HG02798 (cell line): ENCODE results near the gene GNAI3.

Source experiments
- ATAC-seq: cut with Tn5 transposase; IDR thresholded peaks from one replicate; pipeline ENCODE4 v1.9.1; 2021; ENCODE audit warnings: mild to moderate bottlenecking; ENCODE audit not compliant: unreplicated experiment, poor library complexity

Gene GNAI3

GRCh38 chr1:109621379-109622136, 73.1 kb downstream of the GNAI3 start:
- no peak for ATAC-seq

- no peak for ATAC-seq
These were observed 73.9 kb downstream of the GNAI3 start for GRCh38 chr1:109622137-109622892.

DNA sequence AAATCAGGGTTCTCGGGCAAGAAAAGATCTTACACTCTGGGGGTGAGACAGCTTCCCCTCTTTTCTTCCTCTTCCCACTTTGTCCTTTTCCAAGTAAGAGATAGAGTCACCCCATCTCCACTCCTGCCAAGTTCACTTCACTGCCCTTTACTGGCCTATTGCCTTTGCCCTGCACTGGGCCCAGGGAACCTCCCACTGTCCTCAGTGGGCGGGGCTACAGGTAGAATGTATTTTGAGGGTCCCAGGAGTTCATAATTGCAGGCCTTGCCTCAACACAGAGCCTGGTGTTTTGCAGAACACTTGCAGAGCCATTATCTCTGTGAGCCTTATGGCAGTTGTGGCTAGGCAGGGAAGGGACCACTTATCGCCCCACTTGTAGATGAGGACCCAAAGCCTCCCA, 74.5 kb downstream of the GNAI3 start:
- no peak for ATAC-seq

- no peak for ATAC-seq
These were observed 75.3 kb downstream of the GNAI3 start for GRCh38 chr1:109623601-109624161.

DNA sequence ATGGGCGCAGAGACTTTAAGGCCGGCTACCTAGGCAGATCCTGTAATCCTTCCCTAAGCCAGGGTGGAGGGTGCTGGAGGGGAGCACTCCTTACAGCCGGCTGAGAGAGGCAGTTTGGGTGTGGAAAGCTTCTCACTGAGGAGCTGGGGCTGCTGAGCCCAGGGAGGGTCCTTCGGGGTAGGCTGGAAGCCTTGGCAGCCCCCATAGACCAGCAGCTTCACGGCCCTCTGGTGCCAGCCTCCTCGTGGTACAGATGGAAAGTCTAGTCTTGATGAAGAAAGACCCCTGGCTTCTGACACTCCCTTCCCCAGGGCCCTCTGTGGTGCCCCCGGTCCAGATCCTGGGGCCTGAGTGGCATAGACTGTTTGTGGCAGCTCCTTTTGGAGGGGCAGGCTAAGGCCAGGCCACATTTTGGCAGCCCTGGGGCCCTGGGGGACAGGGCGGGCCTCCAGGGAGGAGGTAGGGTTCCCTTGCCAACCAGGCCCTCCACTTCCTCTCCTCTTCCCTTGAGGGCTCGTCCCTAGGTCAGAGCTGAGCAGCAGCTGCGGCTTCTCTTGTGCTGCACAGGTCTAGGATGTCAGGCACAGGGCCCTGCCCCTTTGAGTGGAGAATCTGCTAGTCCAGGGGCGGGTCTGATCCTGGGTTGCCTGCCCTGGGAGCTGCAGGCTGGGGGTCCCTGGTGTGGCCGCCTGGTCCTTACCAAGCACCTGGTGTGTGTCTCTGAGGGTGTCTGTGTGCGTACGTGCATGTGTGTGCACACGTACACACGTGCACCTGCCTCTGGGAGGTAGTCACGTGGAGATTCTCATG, 76.0 kb downstream of the GNAI3 start:
- no peak for ATAC-seq

DNA sequence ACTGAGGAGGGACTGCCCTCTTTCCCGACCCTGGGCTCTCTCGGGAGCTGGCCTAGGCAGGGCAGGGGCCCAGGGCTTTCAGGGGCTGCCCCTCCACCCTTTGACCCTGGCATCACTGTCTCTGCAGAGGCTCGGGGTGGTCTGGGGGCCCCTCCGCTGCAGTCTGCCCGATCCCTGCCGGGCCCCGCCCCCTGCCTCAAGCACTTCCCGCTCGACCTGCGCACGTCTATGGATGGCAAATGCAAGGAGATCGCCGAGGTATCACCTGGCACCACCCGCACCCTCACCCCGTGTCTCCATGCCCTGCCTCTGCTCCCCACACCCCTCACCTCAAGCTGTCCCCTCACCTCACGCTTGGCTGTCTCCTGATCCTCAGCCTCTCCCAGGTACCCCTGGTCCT, 76.8 kb downstream of the GNAI3 start:
- no peak for ATAC-seq

- ATAC-seq = no peak
These were observed 77.5 kb downstream of the GNAI3 start for GRCh38 chr1:109625601-109626560.

- no peak for ATAC-seq
These were observed 78.4 kb downstream of the GNAI3 start for GRCh38 chr1:109626682-109627408.

DNA sequence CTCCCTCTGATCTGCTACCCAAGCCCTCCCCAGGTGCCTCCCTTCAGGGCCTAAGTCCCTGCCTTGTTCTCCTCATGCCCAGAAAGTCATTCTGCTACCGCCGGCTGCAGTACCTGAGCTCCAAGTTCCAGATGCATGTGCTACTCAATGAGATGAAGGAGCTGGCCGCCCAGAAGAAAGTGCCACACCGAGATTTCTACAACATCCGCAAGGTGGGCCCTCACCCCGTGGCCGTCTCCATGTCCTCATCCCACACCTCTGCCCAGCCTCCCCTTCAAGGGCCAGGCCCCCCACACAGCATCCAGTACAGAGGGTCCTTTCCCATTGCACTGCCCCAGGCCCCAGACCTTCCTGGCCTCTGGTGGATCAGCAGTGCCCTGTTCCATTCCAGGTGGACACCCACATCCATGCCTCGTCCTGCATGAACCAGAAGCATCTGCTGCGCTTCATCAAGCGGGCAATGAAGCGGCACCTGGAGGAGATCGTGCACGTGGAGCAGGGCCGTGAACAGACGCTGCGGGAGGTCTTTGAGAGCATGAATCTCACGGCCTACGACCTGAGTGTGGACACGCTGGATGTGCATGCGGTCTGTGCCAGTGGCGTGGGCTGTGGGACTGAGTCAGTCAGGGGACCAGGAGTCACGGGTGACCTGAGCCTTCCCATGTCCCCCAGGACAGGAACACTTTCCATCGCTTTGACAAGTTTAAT, 79.4 kb downstream of the GNAI3 start:
- no peak for ATAC-seq

DNA sequence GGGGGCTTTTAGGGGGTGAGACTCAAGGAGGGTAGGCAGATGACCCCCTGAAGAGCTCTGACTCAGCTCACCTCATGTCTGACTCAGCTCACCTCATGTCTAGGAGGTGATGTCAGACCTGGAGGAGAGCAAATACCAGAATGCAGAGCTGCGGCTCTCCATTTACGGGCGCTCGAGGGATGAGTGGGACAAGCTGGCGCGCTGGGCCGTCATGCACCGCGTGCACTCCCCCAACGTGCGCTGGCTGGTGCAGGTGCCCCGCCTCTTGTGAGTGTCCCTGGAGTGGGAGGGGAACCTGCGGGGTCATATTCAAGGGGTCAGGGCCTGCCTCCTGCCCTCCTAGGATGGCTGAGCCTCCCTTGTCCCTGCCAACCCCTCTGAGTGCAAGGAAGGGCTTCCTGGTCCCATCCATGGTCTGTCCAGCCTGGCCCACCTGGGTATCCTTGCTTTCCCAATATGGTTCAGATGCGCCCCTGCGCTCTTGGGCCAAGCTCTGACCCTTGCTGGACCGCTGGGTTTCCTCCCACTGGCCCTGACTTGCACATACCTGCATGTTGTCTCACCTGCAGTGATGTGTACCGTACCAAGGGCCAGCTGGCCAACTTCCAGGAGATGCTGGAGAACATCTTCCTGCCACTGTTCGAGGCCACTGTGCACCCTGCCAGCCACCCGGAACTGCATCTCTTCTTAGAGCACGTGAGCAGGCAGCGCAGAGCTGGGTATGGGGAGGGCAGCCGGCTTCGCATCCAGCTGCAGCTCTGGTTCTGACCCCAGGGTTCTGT, 80.3 kb downstream of the GNAI3 start:
- ATAC-seq = no peak

- no peak for ATAC-seq
These were observed 81.1 kb downstream of the GNAI3 start for GRCh38 chr1:109629372-109630030.

DNA sequence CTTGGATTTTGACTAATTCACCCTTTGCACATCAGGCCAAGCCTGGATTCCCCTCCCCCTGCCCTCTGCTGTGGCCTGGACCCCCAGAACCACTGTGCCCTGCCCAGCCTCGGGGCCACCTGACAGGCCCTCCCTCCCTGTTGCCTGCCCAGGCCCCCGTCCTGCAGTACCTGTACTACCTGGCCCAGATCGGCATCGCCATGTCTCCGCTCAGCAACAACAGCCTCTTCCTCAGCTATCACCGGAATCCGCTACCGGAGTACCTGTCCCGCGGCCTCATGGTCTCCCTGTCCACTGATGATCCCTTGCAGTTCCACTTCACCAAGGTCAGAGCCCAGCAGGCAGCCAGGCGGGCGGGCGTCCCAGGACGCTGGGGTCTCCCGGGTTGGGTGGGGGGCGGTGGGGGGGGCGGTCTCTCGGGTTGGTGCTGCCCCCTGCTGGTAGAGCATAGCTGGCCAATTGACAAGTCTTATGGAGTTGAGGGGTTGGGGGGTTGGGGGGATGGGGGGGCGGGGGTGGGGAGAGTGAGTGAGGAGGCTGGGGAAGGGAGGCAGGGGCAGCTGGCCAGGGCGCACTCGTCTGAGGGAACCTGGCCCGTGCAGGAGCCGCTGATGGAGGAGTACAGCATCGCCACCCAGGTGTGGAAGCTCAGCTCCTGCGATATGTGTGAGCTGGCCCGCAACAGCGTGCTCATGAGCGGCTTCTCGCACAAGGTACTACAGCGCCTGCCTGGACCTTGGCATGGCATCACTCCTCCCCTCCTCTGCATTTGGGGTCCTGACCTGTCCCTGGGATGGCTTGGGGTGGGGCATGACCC, 81.9 kb downstream of the GNAI3 start:
- ATAC-seq = no peak

DNA sequence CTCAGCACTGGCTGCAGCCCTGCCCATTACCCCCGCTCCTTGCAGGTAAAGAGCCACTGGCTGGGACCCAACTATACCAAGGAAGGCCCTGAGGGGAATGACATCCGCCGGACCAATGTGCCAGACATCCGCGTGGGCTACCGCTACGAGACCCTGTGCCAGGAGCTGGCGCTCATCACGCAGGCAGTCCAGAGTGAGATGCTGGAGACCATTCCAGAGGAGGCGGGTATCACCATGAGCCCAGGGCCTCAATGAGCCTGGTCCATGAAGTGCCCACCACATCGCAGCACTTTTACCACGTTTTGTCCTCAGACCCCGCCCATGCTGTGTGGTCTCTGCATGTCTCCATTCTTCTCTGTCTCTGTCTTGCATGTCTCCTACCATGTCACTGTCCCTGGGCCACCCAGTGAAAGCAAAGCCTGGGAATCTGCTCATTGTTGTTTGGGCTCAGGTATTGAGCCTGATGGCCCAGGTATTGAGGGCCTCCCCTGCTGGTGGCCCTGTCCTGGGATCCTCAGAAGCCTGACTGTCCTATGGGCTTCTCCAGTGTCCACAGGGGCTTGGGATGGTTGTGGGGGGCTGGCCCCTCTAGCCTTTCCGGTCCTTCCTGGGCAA, 82.6 kb downstream of the GNAI3 start:
- ATAC-seq = no peak

DNA sequence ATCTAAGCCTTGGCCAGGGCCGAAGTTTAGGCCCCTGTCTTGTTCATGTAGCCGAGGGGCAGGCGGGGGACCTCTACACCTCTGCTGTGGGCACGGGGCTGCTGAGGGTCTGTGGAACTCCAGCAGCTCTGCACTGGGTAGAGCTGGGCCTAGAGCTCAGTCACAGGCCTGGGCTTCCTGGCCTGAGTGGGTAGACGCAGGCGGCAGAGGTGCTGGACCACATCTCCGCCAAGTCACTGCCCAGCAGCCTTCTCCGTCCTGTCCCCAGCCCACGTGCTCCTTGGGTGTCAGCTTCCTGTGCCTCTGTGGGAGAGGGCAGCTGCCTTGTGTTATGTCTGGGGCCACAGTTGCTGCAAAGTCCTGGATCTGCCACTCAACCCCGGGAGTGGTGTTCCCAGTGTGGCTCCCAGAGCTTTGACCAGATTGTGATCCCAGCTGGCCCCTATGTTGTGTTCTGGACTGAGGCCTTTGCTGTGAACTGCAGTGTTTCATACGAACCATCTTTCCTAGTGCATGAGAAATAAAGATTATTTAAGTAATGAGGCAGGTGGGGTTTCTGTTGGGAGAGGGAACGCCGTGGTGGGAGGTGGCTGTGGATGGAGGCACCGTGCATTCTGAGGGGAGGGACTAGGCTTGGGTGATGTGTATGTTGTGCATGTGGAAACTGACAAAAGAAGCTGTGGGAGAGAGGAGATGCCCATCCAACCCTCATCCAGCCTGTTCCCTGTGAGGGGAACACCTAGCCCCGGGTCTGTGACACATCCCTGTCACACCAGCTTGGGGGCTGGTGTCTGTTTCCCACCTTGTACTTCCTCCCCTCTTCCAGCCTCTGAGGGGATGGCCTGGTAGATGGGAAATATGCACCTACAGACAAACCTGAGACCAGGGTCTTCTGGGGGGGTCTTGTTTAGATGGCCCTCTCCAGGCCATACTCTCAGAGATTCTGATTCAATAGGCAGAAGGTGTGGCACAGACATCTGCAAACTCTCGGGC, 83.4 kb downstream of the GNAI3 start:
- no peak for ATAC-seq
